ENCODE results near the gene E2F1.

DNA sequence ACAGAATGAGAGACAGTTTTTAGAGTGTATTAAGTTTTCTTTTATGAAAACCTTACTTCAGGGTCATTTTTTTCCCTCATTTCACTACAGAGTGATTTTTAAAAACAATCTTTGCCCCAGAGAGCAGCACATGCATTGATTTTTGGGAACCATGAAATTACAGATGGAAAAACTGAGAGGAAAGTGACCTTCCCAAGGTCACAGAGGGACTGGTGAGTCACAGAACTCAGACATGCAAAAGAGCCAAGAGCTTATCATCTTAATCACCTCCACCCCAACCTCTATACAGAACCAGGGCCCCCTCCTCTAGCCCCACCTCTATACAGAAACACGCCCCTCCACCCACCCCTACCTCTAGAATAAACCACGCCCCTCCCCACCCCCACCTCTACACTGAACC is 23.2 kb upstream of the E2F1 start:
- no peak for TF ChIP-seq TCF4 (CRISPR knock-in tag; IDR thresholded peaks at IDR 0.05; ENCODE audit: borderline replicate concordance)
- no peak for TF ChIP-seq ZC3H10 (CRISPR knock-in tag; IDR thresholded peaks at IDR 0.05)
- no peak for TF ChIP-seq TSHZ2 (CRISPR knock-in tag; IDR thresholded peaks at IDR 0.05)
- TF ChIP-seq ARNTL (CRISPR knock-in tag; IDR thresholded peaks at IDR 0.05; ENCODE audit: borderline replicate concordance, low read depth): no peak
- no peak for TF ChIP-seq TOX (CRISPR knock-in tag; IDR thresholded peaks at IDR 0.05; ENCODE audit: borderline replicate concordance)
- no peak for TF ChIP-seq ZFP30 (CRISPR knock-in tag; IDR thresholded peaks at IDR 0.05)
- TF ChIP-seq OSR1 (CRISPR knock-in tag; IDR thresholded peaks at IDR 0.05): no peak
- TF ChIP-seq, protein P1, sequence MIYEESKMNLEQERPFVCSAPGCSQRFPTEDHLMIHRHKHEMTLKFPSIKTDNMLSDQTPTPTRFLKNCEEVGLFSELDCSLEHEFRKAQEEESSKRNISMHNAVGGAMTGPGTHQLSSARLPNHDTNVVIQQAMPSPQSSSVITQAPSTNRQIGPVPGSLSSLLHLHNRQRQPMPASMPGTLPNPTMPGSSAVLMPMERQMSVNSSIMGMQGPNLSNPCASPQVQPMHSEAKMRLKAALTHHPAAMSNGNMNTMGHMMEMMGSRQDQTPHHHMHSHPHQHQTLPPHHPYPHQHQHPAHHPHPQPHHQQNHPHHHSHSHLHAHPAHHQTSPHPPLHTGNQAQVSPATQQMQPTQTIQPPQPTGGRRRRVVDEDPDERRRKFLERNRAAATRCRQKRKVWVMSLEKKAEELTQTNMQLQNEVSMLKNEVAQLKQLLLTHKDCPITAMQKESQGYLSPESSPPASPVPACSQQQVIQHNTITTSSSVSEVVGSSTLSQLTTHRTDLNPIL (CRISPR knock-in tag; IDR thresholded peaks at IDR 0.05; ENCODE audit: low read depth): no peak

Data from SK-N-SH treated with all-trans-retinoic acid at 6 μM for 48 hours (cell line).